HG03108 (cell line): ENCODE measurements around the gene KCNMB3.

Source experiments
- ATAC-seq: cut with Tn5 transposase; IDR thresholded peaks from one replicate; pipeline ENCODE4 v1.9.1; 2021; ENCODE audit warnings: moderate library complexity; ENCODE audit not compliant: unreplicated experiment

Gene KCNMB3

GRCh38 chr3:179200790-179201189 is 50.1 kb downstream of the KCNMB3 start:
- no peak for ATAC-seq

- no peak for ATAC-seq
These were observed 54.2 kb downstream of the KCNMB3 start for GRCh38 chr3:179196700-179197099.

GRCh38 chr3:179196098-179196497 is 54.8 kb downstream of the KCNMB3 start:
- ATAC-seq, result peak; percentile 86

GRCh38 chr3:179194931-179195330 is 56.0 kb downstream of the KCNMB3 start:
- ATAC-seq, result no peak
